Medulla oblongata (tissue), 1 donor: Measurements from ENCODE around the gene ACP1.

Experiments used
- DNase-seq: peaks from one replicate; pipeline ENCODE4 v3.0.0-alpha.2; 2015; ENCODE audit errors: extremely low spot score

The ACP1 gene

DNA sequence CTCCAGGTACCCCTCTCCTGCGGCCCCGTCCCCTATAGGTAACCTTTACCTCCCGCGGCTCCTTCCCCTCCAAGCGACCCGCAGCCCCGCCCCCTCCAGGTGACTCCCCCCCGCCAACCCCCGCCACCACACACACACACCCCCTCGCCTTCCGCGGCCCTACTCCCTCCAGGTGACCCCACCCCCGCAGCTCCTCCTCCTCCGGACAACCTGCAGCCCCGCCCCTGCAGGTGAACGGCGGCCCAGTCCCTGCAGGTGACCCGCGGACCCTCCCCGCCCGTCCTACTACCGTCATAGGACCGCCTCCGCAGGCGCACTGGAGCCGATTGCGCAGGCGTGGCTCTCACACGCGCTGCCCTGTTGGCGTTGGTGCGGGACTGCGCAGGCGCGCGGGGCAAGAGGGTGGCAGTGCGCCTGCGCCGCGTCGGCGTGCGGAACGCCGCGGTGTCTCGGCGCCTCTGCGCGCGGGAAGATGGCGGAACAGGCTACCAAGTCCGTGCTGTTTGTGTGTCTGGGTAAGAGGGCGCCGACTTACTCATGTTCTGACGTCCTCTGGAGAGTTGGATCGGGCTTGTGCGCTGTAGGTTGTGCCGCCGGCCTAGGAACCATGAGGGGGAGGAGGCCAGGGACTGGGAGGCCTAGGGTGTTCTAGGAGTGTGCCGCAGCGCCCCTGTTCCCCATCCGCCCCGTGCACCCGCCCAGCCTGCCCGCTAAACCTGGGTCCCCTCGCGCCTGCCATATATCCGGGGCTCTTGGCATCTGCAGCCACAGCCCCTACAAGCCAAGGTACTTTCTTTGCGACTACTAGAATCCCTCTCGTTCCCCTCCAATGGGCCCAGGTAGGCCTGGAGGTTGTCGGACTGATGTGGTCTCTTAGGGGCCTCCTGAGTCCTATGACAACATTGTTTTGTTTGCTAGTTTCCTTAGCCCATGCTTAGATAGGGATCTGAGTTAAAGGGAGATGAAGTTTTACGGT, at the start of gene ACP1:
Gene ACP1 (plus strand): TSS at position 455 of the 976 bp plus-strand sequence. CDS start 18 bp downstream, at position 473.
- DNase-seq: peak; percentile 95

DNA sequence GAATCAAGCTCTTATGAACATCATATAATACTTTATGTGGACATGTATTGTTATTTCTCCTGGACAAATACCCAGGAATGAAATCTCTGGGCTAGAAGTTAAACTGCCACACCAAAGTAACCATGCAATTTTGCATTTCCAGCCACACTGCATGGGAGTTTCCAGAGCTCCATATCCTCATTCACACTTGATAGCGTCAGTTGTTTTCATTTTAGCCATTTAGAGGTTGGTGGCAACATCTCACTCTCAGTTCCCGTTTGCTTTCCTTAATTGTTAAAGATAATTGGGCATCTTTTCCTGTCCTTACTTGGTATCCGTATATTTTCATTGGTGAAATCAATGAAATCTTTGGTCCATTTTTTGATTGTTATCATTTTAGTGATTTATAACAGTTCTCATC, 48.7 kb upstream of the ACP1 start:
- no peak for DNase-seq

DNA sequence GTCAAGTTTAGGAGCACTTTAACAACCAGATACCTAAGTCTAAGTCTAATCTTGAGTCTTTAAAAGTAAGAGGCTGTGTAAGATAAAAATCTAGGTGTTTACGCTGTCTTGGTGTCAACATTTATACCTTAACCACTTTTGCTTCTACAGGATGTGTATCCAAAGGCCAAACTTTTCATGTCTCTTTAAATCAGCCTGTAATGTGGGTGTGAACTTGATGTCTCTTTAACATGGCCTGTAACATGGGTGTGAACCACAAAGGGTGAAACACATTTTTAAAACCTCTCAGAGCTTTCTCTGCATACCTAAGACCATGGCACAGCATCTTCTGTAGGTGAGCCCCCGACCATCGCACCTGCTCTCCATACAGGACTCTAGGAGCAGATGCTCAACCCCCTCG, 41.3 kb upstream of the ACP1 start:
- DNase-seq: no peak

DNA sequence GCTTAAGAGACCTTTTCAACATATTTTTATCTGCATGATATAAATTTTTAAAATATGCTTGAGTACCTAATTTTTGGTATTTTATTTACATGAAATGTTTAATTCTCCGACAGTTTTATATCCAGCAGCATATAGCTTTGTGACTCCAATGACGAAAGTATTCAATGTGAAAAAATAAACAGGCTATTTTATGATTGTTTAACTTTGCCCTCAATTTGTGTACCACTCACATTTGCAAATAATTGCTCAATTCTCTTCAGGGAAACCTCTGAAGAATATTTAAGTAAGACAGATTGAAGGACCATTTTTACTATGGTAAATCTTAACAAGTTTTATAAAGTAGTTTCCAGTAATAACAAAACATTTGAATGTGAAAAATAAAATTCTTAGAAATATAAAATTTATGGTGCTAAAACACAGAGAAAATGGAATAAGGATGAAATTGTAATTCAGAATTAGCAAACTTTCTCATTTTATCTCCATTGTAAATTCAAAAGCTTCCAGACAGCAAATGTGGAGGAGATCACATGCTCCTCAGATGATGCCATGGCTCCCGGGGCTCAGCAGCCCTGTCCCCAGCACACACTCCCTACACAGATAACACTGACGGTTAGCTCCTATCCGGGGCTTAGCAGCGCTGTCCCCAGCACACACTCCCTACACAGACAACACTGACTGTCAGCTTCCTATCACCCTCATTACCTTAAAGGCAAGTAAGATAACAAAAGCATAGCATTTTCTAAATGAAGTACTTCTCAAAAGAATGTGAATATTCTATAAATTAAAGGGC, 40.6 kb upstream of the ACP1 start:
- peak; percentile 65 for DNase-seq

DNA sequence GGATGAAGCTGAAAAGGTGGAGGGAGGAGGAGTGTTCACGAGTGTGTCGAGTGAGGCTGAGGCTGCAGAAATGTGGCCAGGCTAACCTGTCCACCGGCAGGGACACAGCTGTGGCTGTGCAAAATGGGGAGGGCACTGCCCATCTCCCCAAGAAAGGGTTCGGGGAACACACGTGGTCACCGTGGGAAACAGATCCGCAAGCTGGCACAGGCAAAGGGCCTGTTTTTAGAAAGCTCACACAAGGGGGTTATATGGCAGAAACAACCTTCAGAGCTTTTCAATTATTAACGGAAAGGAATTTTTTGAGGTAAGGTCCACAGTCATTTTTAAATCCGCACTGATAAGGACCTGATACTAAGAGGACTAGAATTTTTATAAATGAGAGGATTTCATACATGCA, 36.6 kb upstream of the ACP1 start:
- DNase-seq: no peak

DNA sequence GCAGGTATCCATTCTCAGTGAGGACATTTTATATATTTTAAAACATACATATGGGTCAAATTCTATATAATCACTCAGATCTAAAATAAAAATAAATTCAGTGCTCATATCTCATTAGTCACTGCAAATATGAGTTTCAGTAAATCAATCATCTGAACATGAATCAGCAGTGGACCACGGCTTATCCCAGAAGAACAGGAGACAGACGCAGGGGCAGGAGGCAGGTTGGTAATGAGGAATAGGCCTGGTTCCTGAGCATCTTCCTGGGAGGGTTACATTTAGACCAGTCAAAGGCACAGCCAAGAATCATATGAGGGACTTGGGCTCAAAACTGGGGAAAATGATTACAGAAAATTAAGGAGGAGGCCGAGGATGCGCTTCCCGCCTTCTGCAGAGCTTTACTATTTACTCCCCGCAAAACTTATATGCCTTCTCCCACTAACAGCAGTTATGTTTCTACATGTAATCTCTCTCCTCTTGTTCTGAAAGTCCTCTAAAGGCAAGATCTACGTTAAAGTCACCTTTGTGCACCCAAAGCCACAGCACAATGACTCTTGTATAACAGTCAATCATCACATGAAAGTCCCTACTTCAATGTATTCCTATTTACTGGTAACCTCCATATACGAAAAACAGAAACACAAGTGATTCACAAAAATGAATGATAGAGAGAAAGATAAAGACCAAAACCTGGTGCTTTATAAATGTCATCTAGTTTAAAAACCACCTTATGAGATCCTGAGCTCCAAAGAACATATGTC, 36.0 kb upstream of the ACP1 start:
- no peak for DNase-seq

DNA sequence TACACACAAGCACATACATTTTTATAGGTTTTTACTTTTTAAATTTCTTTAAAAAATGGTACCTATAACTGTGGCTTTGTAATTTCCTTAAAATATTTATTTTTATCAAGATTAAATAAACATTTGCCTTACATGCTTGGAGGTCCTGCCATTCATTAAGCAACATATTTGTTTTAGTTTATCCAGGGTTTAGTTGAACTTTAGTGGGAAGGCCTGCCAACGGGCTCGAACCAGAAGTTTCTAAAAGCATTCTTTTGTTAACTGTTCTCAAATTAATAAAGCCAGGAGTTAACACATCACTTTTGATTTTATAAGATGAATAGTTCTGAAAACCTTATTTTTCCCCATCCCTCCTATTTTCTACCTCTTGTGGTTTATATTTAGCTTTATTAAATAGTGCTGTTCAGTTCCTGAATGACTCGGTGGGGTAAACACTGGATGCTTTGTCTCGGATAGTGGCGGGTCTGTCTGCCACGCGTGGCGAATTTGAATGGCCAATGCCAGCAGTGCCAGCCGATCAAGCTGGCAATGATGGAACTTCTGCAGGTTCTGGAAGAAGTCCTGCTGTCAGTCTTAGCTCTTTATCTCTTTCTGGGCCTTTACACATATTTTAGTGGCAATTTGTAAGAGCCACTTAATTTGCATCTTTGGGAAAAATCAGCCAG, 33.1 kb upstream of the ACP1 start:
- DNase-seq: peak; percentile 89

DNA sequence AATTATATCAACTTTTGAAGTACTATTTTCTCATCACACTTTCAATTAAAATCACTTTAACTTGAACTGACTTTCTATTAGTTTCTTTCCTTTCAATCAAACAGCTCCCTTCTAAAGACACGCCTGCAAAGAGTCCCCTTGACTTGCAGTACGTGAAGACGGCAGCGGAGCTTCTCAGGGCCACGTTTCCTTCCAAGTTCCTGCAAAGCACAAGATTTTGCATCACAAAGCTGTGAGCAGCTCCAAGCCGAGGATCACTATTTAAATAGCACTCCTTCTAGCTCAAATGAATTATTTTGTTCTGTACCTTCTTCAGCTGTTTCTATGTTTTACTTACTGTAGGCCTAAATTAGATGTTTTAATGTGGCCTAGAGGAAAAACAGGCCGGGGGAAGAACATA, 31.7 kb upstream of the ACP1 start:
- no peak for DNase-seq

DNA sequence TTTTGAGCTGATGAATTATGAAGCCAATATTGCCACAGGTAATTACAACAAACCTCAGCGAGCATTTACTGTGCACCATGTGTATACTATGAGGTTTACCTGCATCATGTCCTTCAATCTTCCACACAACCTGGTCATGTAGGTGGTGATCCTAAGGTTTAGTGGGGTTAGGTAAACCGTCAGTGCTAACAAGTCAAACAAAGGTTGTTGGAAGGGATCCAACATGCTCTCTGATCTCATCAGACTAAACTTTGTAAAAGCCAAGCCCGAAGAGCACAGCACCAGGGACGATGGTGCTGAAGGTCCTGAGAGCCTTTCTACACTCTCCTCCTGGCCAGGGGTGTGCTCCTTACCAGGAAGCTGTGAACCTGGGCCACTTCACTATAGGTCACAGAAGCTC, 30.3 kb upstream of the ACP1 start:
- no peak for DNase-seq

DNA sequence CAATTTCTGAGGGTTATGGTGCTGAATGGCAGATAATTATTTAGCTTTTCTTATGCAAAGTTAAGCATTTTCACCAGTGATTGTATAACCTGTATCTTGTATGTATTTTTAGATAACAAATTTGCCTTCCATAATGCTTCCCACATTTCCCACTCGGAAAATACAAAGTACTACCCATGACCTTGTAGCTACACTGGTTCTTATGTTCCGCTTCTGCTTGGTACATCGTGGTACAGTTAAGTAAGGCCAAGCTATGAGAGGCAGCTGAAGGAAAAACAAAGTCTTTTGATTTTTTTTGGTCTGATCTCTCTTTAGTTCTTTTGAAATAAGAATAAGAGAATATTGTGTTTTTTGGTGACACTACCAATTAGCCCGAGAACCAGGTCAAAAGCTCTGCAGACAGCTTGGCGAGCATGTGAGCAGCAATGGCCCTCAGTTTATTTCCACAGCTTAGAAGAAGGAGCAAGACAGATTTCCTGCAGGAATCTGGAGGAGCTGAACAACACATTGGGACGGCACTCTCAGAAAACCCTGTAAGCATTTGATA, 27.7 kb upstream of the ACP1 start:
- DNase-seq: peak; percentile 54

DNA sequence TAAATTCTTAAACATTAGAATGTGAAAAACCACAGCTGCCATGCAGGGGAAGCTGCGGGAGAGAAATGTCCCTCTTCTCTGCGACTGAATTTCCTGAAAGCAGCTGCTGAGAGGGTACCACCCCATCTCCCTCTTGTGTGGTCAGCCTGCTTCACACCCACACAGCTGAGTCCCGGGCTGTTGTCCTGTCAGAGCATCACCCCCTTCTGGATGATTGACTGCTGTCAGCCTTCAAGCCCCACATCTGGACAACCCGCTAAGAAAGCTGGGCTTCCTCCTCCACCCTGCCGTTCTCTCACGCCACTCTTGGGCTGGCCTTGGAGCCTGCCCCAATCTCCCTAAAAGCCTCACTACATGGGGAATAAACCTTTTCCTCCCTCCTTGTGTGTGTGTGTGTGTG, 26.9 kb upstream of the ACP1 start:
- peak; percentile 55 for DNase-seq

DNA sequence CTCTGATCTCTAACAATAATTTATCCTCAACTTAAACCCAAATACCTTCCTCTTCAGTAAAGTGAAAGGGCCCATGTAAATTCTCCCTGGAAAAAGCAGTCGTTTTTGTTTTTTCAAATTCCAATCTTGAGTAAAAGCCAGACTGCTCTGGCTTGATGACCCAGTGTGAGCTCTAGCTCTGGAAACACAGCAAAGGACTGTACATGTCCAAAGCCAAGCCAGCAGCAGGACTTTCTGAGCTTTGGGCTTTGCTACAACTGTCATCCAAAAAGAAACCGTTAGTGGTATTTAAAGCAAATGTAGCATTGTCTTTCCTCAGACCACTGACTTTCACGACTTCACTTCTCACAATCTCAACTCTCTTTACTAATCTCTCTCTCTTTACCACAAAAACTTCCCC, 26.3 kb upstream of the ACP1 start:
- DNase-seq: peak; percentile 51

DNA sequence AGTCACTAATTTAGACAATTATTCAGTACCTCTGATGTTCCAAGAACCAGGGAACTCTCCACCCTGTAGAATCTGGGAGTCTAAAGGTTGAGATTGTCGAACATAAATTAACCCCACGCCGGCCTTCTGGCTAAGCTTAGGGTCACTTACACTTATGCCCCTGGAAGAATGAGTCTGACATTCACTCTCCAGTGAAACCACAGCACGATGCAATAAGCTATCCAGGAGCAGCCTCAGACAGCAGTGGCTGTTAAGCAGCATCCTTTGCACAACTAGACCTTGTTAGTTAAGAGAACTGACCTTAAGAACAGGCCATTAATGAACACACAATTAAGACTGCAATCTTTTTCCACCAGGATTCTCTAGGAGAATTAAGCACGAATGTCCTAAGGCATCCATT, 25.9 kb upstream of the ACP1 start:
- no peak for DNase-seq

DNA sequence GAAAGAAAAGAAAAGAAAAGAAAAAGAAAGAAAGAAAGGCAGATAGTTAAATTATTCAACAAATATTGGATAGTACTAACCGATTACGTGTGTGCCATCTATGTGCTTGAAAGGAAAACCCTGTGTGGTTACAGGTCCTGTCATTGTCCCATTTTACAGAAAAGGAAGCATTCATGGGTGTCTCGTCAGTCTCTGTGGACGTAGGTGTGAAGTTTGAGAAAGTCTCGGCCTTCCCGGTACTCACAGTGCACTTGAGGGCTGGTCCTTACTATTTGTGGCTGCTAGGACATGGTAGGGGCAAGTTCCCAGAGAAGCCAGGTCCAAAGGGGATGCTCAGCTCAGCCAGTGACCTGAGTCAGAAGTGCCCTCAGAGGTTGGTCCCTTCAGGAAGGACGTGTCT, 20.2 kb upstream of the ACP1 start:
- no peak for DNase-seq

DNA sequence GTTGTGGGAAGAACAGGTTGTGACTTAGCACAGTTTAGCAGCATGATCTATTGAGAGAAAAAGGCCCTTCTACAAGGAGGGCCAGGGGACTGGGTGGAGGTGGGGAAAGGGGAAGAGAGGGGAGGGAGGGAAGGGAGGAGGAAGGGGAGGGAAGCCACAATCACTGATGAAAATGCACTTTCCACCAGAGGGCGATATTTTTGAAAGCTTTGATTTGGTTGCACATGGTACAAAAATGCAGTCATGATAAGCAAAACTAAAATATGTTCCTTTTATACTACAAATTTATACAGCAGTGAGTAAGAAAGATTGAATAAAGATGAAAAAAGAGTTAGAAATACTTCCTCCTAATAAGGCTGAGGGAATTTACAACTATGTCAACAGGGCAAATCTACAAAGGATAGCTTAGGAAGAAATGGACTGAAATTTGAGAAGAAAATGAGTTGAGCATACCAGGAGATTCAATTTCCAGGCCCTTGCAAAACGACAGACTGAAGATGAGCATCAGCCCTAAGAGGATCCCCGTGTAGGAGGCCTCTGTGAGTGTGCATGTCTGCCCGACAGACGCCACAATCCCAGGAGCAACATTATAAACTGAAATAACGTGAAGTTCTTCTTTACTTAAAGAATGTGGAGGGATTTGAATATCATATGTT, 18.1 kb upstream of the ACP1 start:
- peak; percentile 73 for DNase-seq

DNA sequence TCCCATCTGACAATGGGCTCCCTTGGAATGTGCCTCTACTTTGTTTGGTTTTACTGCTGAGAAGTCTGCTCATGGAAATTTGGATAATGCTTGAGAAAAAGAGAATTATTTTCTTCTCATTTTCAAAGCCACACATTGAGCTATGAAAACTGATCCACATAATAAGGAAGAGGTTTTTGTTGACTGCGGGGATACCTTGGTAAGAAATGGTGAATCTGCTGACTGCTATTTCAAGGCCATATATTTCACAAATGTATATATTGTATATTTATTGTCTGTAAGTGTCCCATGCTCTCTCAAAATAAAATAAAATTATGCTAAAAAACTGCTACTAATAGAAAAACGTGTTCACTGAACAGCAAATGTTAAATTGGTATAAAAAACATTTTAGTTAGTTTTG, 16.0 kb upstream of the ACP1 start:
- DNase-seq: no peak

DNA sequence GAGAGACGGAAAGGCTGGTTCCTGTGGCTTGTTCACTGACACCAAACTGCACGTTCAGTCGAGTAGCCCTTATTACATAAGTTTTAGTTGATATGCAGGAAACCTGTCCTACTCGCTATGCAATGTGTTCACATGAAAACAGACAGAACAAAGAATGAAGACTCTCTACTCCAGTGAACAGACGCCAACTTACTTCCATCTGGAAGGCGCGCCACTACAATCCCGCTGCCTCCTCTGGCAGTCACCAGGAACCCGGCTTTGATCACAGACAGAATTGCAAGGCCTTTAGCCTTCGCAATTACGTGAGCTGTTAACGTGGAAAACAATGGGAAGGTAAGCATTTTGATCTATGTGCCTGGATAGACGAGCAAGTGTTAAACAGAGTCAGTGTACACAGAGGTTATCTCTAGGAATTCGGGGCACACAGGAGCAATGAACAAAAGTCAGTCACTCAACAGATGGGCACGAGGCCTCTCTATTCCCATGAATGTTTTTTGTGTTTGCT, 15.2 kb upstream of the ACP1 start:
- DNase-seq: no peak

DNA sequence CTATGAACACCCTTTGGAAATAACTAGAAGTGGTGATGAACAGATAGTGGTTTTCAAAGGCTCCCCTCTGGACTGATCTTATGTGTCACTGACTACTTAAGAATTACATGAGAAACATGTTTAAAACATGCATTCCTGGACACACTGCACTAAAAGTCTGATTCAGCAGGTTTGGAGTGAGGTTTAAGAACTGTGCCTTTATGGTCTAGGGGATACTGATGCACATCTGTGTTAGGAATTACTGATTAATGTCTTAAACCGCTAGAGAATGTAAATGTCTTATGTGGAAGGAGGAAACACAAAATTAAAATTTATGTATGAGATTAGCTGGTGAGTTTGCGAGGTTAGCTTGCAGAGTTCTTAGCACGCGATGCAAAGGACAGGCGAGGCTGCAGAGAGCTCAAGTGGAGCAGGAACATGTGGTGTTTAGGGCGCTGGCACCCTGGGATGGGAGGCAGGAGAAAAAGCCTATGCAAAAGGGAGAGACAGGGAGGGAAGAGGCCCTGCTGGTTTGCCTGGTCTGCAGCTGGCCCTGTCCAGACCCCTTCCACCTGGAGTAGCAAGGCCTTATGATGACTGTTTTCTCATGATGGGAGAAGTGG, 12.6 kb upstream of the ACP1 start:
- DNase-seq: no peak

DNA sequence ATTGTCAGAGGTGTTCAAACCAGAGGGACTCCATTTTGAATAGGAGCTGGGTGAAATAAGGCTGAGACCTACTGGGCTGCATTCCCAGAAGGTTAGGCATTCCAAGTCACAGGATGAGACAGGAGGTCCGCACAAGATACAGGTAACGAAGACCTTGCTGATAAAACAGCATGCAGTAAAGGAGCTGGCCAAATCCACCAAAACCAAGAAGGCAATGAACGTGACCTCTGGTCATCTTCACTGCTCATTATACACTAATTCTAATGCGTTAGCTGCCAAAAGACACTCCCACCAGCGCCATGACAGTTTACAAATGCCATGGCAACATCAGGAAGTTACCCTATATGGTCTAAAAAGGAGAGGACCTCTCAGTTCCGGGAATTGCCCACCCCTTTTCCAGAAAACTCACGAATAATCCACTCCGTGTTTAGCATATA, 11.5 kb upstream of the ACP1 start:
- DNase-seq: no peak

DNA sequence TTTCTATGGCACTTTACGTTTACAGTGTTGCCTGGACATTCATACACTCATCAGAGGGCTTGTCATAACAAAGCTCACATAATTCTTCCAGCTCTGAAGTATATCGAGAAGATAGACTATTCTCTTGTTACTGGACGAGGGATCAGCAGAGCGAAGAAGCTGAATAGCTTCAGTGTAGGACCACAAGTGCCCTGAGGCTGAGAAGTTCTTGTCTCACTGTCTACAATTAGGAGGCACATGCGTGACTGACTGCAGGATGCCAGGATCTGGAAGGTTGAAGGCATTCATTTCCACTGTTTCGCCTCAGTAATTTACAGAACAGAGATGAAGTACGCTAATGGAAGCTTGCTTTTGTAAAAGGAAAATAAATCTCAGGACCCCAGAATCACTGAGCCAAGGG, 10.5 kb upstream of the ACP1 start:
- DNase-seq: no peak
